Measurements from ENCODE around the gene NKD1.

Gene NKD1

DNA sequence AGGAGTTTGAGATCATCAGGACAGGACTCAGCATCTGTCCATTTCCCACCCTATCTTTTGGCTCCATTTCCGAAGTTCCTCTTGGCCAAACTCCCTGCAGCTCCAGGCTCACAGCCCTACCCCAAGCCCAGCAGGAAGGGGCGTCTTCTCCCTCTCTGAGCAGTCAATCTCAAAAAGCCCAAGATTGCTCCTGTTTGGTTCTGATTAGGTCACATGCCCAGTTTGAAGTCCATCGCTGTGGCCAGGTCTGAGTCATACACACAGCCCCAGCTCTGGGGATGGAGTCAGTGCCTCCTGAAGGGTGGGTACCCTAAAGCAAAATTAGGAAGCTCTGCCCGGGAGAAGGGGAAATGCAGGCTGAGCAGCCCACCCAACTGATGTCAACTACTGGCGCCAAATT is 109.0 kb downstream of the NKD1 start:
- no peak for DNase-seq

DNA sequence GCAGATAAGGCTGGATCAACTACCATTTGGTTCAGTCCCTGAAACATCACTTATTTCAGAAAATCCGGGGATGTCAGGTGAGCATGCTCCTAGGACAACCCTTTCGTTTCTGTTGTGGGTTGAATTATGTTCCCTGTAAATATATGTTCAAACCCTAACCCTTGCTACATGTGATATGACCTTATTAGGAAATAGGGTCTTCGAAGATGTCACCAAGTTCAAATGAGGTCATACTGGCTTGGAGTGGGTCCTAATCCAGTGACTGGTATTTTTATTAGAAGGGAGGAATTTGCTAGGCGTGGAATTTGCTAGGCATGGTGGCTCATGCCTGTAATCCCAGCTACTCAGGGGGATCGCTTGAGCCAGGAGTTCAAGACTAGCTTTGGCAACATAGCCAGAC is 111.6 kb downstream of the NKD1 start:
- DNase-seq, result no peak

DNA sequence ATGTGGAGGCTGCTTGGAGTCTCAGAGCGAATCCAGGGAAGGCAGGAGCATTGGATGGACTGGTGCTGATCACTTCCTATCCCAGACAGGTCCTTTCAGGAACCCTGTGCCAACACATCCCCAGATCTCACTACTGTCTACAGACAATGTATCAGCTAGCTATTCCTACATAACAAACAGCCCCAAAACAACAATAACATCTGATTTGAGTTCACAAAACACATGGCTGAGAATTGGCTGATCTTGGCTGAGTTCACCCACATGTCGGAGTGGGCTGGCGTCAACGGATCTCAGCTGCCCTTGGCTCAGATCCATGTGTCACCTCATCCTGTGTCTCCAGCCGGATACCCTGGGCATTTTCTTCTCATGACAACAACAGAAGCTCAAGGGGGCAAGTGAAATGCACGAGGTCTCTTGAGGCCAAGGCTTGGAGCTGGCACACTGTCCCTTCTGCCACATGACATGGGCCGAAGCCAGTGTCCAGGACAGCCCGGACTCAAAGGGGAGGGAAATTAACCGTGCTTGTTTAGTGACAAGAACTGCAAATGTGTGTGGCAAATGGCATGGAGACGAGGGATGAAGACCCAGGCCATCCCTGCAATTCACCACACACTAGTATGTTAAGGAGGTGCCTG is 114.2 kb downstream of the NKD1 start:
- no peak for DNase-seq

DNA sequence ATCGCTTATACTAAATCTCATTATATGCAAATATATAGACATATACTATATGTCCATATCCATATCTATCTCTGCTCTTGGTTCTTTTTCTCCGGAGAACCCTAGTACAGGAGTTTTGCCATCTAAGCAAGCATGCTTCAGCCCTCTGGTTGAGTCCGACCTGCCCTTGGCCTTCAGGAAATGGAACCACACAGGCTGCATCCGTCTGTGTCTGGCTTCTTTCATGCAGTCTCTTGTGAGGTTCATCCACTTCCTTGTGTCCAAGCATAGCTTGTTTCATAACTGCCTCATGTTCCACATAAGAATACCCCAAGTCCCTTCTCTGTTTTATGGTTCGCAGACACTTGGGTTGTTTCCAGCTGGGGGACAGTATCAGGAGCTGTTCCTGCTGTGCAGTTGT is 116.1 kb downstream of the NKD1 start:
- no peak for DNase-seq

DNA sequence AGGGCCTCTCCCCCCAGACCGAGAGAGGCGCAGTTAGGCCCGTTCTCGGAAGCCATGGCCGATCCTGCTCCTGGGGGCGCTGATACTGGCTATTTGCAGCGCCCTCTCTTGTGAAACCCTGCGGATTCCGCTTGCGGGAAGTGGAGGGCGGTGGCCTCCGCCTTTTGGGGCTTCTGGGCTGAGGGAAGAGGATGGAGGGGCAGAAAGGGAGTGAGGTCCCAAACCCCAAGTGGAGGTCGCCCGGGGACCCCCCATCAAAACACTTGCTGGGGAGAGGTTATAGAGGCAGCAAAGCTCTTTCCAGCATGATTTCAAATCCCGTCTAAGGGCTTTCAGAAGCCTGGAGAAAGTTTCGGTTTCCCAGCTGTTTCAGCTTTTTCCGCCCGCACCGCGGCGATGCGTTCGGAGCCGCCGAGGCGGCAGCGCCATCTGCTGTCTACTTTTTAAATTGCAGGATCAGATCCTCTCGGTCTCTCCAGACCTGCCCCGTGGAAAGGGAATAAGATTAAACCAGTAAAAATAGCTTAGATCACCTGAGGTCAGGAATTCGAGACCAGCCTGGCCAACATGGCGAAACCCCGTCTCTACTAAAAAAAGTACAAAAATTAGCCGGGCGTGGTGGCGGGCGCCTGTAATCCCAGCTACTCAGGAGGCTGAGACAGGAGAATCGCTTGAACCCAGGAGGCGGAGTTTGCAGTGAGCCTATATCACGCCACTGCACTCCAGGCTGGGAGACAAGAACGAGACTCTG is 117.1 kb downstream of the NKD1 start:
- peak; percentile 86 for DNase-seq

DNA sequence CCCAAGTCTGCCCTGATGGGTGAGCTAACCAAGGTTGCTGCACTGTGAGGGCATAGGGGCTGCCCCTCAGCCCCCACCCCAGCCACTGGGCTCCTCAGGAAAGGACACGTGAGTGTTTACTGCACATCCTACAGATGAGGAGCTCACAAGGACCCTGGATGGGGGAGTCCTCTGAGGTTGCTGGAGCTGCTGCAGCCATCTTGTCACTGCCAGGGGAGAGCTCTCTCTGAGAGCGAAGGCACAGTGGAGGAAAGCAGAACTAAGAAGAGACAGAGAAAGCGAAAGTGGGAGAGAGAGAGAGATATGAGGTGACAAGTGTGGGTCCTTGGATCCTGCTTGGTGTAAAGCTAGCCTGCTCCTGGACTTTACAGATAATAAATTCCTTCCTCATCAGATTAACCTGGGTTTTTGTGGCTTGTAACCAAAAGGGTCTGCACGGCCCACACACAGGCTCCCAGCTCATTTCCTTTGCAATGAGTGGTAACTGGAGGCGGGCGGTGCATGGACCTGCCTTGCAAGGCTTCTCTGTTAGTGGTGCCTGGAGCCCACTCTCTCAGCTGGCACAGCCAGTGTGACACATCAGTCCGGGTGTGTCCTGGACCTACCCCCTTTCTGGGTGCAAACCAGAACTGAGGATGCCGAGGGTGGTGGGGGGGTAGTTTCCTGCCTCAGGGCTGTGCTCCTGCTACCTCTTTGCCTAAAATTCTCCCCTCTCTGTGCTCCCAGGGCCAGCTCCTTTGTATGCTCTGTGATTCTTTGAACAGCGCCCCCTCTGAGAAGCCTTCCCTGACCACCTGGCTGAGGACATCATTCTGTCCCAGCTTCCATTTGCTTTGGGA is 118.7 kb downstream of the NKD1 start:
- no peak for DNase-seq

DNA sequence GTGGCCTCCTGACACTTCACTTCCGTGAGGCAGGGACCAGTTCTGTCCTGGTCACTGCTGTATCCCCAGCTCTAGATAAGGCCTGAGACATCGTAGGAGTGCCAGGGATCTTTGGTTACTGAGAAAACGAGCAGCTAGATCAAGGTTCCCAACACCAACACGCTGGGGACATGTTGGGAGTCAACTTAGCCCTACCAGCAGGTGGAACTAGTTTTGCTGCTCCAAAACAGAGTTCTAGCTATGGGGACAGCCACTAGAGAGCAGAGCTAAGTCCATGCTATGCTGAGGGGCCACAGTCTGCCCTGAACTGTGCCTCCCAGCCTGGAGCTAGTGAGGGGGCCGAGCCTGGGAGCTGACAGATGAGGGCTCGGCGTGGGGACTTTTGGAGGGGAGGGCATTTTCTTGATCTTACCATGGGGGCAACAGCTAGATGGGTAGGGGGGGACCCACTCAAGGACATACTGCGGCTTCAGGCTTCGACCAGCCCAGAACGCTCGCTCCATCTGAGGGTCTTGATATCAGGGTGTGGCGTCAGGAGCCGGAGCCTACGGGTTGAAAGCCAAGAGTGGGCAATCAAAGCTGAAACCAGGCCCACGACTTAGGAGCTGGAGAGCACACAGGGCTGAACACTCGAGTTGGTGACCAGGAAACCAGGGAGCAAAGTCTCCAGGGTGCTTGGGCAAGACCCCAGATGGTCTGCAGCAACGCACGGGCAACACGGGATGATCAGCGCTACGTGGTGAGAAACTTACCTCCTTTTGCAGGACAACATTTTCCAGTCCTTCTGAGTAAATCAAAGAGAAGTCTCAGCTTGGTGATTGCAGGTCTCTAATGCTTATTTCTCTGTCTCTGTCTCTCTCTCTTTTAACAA is 119.5 kb downstream of the NKD1 start:
- no peak for DNase-seq

DNA sequence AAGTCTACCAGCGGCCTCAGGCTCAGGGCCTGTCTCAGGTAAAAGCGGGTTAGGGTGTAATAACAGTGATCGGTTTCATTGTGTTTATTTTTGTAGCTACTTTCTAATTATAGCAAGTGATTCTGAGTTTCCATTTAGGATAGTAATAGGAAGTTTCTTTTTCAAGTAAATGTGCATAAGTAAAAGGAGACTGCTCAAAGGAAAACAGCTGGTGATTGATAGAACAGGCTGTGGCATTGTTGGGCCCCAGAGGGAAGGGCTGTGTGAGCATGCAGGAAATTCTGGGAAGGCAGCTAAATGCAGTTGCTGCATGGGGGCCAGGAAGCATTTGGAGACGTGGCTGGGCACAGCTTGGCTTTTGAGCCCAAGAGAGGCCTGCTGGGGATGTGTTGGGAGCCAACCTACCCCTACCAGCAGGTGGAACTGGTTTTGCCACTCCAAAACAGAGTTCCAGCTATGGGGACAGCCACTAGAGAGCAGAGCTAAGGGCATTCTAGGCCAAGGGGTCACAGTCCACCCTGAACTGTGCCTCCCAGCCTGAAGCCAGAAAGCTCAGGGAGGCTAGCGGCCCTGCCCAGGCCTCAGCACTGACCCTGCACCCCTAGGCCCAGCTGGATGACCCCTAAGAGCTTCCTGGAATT is 120.3 kb downstream of the NKD1 start:
- DNase-seq, result no peak

DNA sequence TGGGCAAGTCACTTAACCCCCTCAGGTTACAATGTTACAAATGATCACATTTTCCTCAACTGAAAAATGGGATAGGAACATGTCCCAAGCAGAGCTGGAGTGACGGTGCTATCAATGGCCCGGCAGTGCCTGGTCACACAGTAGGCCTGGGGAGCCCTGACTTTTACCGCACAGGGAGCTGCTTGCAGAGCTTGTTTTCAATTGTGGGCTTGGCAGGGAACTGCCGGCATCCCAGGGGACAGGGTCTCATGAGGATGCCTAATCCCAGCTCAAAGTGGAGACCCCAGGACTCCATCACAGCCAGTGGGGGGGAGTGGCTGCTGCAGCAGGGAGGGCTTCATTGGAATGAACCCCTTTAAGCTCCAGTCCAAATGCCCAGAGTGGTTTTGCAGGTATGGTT is 121.5 kb downstream of the NKD1 start:
- DNase-seq, result no peak

DNA sequence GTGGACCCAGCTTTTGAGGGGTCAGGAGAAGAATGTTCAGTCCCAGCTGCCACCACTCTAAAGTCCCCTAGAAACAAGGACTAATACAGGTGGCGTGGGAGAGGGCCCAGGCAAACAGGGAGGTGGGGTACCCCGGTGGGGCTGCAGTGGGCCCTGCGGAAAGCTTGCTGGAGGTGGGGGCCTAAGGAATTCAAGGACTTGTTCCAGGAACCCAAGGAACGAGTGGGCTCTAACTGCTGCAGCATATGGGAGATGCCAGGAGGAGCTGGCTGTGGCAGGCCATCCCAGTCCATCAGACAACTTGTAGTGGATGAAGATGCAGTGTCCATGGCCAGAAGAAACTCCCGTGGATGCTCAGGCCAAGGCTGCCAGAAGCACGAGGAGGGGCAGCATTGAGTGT is 122.3 kb downstream of the NKD1 start:
- DNase-seq, result no peak

DNA sequence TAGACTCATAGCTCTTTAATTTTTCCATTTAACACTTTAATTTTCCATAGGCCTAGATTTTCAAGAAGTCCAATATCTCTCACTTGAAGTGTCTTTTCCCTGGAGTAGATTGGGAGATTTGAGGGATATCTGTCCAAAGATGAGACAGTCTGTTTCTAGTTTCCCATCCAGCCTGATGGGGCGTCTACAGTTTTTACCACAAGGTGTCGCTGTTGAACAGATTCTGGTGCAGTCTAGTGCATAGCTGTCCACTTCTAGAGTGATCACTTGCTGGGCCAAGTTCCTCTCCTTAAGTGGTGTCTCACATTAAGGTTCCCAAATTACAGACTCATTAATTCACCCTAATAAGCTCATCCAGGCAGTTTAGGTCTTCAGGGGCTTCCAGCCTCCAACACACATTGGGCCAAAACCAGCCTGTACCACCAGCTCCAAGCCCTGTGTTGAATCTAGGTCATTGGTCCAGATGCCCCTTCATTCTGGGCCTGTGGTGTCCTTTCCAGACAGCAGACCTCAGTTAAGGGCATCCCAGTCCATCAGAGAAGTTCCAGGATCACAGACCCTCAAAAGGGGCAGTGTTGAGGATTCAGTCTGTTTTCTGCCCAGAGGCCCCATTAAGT is 123.6 kb downstream of the NKD1 start:
- no peak for DNase-seq

DNA sequence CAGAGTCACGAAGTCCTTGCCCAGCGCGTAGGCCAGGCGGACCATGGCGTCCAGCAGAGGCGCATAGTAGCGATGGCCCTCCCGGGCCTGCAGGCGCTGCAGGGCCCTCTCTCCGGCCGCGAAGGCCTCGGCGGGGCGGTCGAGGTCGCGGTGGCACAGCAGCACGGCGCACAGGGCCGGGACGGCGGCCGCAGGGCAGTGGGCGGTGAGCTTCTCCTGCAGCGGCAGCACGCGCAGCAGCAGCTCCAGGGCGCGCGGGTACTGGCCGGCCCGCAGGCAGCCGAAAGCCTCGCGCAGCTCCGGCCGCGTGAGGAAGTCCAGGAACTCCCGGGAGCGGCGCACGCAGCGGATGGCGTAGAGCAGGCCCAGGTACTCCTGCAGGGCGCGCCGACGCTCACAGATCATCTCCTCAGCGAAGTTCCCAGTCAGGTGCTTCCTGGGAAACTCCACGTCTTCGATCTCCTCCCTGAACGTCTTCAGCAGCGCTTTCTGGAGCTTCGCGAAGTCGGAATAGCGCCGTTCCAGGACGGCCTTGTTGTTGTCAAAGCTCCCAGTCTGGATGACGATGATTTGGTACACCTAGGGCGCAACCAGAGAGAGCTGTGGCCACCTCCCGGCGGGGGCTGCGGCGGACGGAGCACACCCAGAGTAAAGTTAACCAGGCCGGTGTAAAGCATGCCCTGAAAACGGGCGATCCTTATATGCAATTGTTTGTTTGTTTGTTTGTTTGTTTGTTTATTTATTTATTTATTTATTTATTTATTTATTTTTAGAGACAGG is 125.5 kb downstream of the NKD1 start:
- DNase-seq, result no peak

DNA sequence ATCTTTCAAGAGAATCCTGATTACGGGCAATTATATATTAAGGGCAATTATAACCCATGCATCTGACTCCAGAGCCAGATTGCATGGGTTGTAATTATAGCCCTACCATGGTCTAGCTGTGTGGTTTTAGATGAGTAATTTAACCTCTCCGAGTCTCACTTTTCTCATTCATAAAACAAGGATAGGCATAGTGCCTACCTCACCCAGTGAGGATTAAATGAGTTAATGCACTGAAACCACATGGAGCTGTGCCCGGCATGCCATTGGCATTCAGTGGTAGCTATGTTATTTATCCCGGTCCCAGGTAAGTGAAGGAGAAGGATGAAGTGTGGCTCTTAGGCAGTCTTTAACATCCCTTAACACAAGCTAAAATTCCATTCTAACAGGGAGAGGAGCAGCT is 126.6 kb downstream of the NKD1 start:
- DNase-seq, result no peak

DNA sequence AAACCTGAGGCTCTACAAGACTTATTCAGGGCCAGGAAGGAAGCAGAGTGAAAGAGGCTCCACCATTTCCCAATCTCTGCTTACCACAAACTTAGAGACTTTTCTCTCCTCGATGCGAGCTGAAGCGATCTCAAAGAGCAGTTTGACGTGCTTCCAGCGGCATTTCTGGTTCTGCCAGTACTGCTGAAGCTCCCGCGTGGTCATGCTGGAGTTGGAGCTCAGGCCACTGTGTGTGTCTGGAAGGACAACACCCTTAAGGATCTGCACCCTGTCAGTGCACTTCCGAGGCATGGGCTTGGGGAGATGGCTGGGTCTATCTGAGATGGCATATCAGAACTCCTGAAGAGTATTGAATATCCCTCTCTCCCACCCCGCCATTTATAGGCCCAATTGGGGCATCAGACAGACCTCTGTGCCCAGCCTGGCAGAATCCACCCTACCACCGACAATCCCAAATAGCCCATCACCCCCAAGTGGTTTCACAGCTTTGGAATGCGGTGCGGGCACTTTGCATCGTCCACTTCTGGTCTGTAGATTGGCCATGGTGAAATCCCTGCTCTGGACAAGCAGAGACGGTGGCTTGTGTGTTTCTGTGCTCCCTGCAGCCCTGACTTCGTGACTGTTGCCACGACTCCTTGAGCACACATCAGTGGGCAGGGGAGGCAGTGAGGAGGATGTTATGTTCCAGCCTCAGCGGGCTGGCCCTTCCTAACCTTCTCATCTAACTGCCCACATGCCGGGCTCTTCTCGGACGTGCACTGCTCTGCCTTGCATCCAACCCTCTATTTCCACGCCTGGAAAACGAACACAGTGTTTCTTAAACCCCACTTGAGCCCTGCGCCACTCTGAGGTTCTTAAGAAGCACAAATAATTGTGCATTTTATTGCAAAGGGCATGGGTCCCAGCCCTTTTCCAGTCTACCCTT is 127.8 kb downstream of the NKD1 start:
- DNase-seq, result no peak

DNA sequence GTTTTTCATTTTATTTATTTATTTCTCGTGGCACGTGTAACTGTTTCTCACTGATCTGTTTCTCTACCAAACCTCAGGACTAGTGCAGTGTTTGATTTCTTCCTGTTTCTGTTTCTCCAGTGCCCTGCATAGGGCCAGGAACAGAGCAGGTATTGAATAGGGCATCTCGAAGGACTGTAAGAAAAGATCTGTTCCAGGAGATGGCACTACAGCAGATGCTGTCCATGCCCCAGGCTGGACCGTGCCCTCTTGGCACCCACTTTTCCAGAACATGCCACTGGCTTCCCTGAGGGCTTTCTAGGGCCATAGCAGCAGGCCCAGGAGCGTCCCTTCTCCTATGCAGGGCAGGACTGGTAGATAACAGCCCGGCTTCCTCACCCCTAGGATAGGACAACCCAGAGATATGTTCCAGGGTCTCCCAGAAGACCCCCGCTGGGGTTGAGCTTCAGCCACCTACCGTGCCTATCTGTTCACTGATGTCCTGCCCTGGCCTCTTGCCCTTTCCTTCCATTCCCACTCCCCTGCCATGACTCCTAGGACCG is 128.6 kb downstream of the NKD1 start:
- no peak for DNase-seq

DNA sequence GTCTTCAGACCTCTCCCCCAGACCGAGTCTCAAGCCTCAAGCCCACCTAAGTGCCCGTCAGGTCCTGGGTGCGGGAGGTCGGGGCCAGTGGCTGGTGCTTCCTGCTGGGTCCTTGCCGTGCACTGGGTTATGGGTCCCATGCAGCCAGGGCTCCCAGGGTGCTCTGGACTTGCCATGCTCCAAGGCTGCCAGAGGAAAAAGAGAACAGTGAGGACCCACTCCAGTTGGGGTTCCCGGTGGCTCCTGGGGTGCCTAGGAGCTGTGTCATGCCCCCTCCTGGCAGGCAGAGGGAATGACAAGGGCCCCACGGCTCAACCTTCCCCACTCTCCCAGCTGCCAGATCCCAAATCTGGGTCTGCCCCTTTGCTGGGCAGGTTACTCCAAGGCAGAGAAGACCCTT is 129.2 kb downstream of the NKD1 start:
- DNase-seq, result no peak

DNA sequence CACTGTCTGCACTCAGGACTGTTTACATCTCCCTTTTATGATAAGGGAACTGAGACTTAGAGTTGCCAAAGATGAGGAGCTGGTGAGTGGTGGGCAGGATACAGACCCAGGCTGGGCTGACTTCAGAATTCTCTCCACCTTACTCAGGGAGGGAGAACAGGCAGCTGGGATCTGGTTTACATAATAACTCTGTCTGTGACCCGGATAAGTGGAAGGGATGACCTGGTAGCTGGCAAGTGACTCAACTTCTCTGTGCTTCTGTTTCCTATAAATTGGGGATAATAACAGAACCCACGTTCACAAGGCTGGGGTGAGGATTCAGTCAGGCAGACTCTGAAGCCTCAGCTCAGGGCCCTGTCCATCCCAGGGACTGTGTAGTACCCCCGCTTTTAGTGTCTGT is 130.3 kb downstream of the NKD1 start:
- DNase-seq, result no peak

DNA sequence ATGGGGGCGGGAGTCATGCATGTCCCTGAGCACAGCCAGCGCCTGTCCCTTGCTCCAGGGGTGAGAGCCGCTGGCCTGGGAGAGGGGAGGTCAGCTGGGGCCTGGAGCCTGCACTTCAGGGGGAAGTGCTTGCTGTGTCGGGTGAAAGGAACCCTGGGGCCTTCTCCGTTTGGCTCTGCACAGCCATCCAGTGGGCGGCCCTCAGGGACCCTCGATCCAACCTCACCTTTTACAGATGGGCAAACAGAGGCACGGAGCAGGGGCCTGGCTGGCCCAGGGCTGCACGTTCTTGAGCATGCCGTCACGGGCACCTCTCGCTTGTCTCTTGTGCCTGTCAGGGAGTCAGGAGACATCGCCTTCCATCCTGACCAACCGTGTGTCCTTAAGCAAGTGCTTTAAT is 131.1 kb downstream of the NKD1 start:
- DNase-seq, result no peak

DNA sequence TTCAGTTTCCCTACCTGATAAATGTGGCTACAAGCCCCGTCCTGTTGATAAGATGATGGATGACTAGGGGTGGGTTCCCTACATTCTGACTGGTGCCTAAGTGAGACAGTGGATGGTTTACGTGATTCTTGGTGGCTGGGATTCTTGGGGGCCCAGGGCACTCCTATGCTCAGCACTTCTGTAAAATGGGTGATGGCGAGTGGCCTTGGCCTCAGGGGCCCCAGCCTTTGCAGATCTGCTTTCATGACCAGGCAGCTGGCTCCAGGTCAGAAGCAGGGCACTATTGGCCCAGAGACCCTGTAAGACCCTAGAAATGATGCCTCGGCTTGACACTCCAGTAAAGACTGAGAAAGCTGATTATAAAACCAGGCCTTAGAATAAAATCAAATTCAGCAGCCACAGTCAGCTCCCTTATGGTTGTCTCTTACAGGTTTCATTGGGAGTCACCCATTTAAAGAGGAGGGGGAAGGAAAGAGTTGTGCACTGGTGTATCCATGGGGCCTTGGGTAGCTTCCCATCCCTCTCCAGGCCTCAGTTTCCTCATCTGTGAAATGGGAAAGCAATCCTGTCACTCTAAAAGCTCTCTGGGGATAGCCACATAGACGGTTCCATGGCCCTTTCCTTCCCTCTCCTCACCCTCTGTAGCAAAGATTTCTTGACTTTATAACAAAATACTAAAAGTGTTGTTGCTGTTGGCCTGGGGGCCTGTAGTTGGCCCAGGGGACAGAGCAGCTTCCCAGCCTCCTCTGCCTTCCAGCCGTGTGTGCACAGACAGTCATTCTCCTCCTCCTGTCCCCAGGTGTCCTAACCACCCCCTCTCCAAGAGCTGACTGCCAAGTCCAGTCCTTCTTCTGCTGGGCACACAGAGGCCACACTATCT is 131.7 kb downstream of the NKD1 start:
- no peak for DNase-seq
